GM18499 (cell line): ENCODE results near the gene HYKK.

Experiments used
- ATAC-seq: cut with Tn5 transposase; IDR thresholded peaks from one replicate; pipeline ENCODE4 v1.9.1; 2021; ENCODE audit warnings: moderate number of reproducible peaks; ENCODE audit not compliant: insufficient read depth, unreplicated experiment

The HYKK gene

DNA sequence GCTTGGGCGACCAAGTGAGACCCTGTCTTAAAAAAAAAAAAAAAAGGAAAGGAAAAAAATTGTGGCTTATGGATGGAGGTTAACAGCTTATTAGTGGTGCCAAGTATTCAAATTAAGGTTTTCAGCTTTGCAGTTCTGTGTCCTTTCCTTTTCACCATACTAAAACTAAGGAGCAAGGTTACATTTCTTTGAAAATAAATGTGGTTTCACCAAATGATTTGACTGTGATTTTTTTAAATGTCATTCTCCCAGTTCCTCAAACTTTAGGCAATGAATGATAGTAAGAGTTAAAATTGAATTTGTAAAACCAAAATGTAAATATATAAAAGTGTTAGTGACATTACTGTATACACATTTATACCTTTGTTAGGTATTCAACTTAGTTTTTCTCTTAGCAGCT is 67.6 kb downstream of the HYKK start:
- ATAC-seq, result no peak
